NB4 (cell line): Measurements from ENCODE around the gene TMEM86B.

ENCODE experiments used
- DNase-seq: peaks from one replicate; pipeline ENCODE4 v3.0.0; 2010; ENCODE audit warnings: low read depth
- H3K4me3 ChIP-seq: one replicate; pipeline ENCODE4 v1.5.1; 2011; ENCODE audit warnings: mild to moderate bottlenecking, low read depth, low read length, moderate library complexity
- MYC ChIP-seq: IDR thresholded peaks from 2 replicates; pipeline ENCODE4 v1.6.1; 2011; ENCODE audit warnings: low read depth, low read length
- POLR2A ChIP-seq: IDR thresholded peaks from 2 replicates; pipeline ENCODE4 v1.6.1; 2011; ENCODE audit warnings: mild to moderate bottlenecking; ENCODE audit not compliant: insufficient read length; ENCODE audit errors: extremely low read depth
- TF ChIP-seq, protein P1 (sequence below): IDR thresholded peaks from 2 replicates; pipeline ENCODE4 v1.6.1; 2011; ENCODE audit warnings: low read depth, low read length
- TF ChIP-seq, protein P2 (sequence below): IDR thresholded peaks from one replicate; pipeline ENCODE4 v1.5.1; 2012; ENCODE audit warnings: low read depth, low read length

The TMEM86B gene, protein sequence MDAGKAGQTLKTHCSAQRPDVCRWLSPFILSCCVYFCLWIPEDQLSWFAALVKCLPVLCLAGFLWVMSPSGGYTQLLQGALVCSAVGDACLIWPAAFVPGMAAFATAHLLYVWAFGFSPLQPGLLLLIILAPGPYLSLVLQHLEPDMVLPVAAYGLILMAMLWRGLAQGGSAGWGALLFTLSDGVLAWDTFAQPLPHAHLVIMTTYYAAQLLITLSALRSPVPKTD

DNA sequence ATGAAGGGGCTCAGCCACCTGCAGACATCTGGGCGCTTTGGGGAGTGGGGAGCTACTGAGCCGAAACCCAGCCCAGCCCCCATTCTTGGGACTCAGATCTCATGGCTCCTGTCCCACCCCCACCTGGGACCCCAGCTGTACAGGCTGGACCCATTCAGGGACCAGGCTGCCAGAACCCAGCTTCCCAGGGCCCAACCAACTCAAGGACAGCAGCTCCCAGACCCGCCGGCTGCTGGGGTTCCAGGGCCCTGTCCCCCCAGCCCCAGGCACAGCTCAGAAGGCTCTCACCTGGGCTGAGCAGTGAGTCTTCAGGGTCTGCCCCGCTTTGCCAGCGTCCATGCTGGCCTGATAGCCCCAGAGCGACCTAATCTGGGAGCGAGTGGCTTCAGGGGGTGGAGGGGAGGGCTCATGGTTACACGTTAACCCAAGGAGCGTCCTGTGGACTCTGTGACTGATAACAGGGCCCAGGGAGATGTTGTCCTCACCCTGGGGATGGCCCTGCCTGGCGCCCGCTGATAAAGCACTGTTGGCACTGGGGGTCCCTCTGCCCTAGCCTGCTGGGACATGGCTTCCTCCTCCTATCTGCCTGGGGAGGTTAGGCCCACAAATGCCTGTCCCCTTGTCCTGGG, at the start of gene TMEM86B:
Gene TMEM86B (minus strand): TSS at position 361 of the 629 bp plus-strand sequence. CDS start 22 bp downstream, at position 339.
- H3K4me3 ChIP-seq, result no peak within 1 kb of the TSS
- TF ChIP-seq, protein P1, sequence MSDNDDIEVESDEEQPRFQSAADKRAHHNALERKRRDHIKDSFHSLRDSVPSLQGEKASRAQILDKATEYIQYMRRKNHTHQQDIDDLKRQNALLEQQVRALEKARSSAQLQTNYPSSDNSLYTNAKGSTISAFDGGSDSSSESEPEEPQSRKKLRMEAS, result no peak
- TF ChIP-seq, protein P2, sequence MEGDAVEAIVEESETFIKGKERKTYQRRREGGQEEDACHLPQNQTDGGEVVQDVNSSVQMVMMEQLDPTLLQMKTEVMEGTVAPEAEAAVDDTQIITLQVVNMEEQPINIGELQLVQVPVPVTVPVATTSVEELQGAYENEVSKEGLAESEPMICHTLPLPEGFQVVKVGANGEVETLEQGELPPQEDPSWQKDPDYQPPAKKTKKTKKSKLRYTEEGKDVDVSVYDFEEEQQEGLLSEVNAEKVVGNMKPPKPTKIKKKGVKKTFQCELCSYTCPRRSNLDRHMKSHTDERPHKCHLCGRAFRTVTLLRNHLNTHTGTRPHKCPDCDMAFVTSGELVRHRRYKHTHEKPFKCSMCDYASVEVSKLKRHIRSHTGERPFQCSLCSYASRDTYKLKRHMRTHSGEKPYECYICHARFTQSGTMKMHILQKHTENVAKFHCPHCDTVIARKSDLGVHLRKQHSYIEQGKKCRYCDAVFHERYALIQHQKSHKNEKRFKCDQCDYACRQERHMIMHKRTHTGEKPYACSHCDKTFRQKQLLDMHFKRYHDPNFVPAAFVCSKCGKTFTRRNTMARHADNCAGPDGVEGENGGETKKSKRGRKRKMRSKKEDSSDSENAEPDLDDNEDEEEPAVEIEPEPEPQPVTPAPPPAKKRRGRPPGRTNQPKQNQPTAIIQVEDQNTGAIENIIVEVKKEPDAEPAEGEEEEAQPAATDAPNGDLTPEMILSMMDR, result no peak
- TF ChIP-seq MYC (no peak), POLR2A (no peak)
- no peak for DNase-seq

DNA sequence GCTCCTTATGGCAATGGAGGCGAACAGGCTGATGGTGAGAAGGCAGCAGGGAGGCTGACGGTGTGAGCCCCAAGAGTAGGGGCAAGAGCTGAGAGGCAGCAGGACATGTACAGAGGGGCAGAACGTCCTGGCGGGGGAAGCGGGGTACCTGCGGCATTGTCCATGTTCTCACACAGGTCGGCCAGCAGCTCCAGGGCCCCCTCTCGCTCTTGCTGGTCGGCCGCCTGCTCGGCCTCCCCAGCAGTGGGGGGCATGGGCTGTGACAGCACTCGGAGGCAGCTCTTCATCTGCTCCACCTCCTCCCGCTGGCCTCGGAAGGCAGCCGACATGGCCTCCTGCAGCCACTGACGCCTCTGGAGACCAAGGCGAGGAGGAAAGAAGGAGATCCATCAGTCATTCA, 48.9 kb upstream of the TMEM86B start:
- no peak overlapping the region for H3K4me3 ChIP-seq
- no peak for DNase-seq
- TF ChIP-seq, protein P1, result no peak
- no peak for TF ChIP-seq POLR2A
- TF ChIP-seq, protein P2, result no peak
- no peak for TF ChIP-seq MYC

DNA sequence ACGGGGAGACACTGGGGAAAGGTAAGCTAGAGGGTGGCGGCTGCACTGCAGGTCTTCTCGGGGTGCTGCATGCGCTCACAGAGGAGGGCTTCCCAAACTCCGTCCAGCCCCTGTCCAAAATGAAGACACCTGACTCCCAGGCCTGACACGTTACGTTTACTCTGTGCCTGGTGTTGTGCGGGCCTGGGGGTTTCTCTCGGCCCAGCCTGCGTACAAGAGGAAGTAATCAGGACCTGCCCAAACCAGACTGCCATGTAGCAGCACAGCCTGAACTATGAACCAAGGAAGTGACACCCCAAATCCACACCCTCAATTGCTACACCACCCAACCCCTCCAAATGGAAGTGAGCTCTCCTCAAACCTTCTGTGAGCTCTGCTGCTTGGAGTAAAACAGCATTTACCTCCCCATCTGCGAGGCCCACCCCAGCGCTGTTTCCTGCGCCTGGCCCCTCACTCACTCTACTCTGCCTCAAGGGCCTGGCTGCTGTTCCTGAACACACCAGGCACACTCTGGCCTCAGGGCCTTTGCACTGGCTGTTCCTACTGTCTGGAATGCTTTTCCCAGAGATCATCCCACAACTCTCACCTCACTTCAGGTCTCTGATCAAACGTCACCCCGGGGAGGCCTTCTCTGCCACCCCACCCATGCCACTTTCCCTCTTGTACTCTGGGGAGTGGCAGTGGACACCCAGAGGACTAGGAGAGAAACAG, 48.3 kb upstream of the TMEM86B start:
- TF ChIP-seq POLR2A, result no peak
- TF ChIP-seq, protein P1, result no peak
- no peak for TF ChIP-seq MYC
- TF ChIP-seq, protein P2, result no peak
- no peak overlapping the region for H3K4me3 ChIP-seq
- no peak for DNase-seq

DNA sequence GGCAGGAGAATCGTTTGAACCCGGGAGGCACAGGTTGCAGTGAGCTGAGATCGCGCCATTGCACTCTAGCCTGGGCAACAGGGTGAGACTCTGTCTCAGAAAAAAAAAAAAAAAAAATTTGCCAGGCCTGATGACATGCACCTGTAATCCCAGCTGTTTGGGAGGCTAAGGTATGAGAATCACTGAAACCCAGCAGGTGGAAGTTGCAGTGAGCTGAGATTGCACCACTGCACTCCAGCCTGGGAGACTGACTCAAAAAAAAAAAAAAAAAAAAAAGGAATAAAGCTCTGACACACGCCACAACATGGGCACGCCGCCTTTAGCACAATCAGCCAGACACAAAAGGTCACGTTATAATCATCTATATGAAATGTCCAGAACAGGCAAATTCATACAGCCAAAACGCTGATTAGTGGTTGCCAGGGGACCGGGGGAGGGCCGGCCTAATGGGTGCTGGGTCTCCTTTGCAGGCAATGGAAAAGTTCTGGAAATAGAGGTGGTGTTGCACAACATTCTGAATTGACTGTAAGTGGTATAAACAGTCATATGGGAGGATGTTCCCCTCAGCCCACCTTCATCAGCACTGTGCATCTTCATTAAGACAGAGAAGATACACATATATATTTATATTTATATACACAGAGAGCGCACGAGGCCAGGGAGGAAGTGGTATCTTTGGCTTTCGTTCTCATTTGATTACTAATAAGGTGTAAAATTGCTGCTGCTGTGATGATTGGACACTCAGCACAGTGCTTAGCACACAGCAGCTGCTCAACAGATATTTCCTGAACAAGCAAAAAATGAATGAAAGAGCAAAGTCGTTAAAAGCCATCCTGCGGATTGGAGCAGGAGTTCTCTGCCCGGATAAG, 47.5 kb upstream of the TMEM86B start:
- TF ChIP-seq MYC (no peak), POLR2A (no peak)
- TF ChIP-seq, protein P2, result no peak
- TF ChIP-seq, protein P1, result no peak
- H3K4me3 ChIP-seq, result no peak overlapping the region
- DNase-seq, result no peak

DNA sequence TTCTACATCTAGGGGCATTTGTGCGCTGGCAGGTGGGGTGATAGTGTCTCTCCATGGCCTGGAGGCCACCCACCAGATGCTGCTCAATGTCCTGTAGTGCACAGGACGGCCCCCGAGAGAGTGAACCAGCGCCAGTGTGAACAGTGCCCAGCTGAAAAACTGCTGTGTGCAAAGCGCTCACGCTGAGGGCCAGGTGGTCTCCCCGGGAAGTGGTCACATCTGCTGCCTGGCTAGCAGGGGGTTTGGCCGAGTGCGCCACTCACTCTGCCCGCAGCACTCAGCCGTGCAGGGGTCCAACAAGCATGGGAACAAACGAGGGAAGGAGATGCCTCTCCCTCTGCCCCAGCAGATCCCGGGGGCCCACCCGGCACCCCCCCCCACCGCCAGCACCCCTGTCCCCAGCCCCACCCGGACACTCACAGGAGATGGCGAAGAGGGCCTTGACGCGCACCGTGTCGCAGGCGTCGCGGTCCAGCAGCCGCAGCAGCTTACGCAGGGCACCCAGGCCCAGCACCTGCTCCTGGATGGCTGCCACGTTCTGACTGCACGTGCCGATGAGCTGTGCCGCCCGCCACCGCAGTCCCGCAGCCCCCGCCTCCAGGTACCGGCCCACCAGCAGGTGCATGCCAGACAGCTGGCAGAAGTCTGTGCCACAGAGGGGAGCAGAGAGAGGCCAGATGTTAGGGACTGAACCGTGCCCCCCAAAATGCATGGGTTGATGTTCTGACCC, 45.6 kb upstream of the TMEM86B start:
- TF ChIP-seq, protein P1, result no peak
- TF ChIP-seq MYC, result no peak
- TF ChIP-seq POLR2A, result no peak
- TF ChIP-seq, protein P2, result no peak
- H3K4me3 ChIP-seq, result no peak overlapping the region
- no peak for DNase-seq
